B cell (primary cell): Measurements from ENCODE around the gene HDHD3. TPM values are rescaled to one million over a fixed set of nuclear protein-coding genes. Genes with fewer than 3 reads are reported as not detected.
"Not testable (repeated sequence)": the region's sequence is repeated elsewhere in the genome, so short reads cannot be mapped to it uniquely, and the experiment has no call there.

Experiments used
- ATAC-seq: fragments of 200-7000 bp; cut with Tn5 transposase; one replicate; pipeline ENCODE4 v1.10.0; 2021; ENCODE audit warnings: low read depth, mild to moderate bottlenecking, moderate number of reproducible peaks, moderate library complexity
- CTCF ChIA-PET: fragments of 350-600 bp; sonication (Branson Sonifier 250); formaldehyde crosslinking; loops from one replicate; lab custom pipeline; 2021; ENCODE audit warnings: antibody characterized with exemption, inconsistent platforms; lab: Charles Lee
- POLR2A ChIA-PET: fragments of 350-600 bp; sonication (Branson Sonifier 250); formaldehyde crosslinking; loops from one replicate; lab custom pipeline; 2021; ENCODE audit warnings: antibody characterized with exemption; lab: Charles Lee
- DNase-seq: peaks from one replicate; pipeline ENCODE4 v3.0.0; 2013
- H2AFZ ChIP-seq: 2 replicates; pipeline ENCODE4 v1.6.1; 2012; ENCODE audit warnings: mild to moderate bottlenecking, low read depth, low read length; ENCODE audit not compliant: insufficient read depth, poor library complexity, severe bottlenecking
- H3K27ac ChIP-seq, 2 donors: 1 replicate in 1 of 2; 2 replicates in 1 of 2; pipeline ENCODE4 v1.5.1; 2012 to 2013; ENCODE audit warnings: low read length in 2 of 2, mild to moderate bottlenecking in 2 of 2, moderate library complexity in 1 of 2
- H3K27me3 ChIP-seq, 4 experiments: fragments of 200-600 bp in 1 of 4; sonication (generic) in 1 of 4; replicated peaks in 1 of 4; 1 replicate in 2 of 4; 2 replicates in 2 of 4; pipeline versions ENCODE4 v1.6.1 to v1.7.0; 2013 to 2016; ENCODE audit warnings: low read length in 3 of 4, mild to moderate bottlenecking in 2 of 4, mixed read lengths in 1 of 4, moderate library complexity in 1 of 4; ENCODE audit not compliant: insufficient read depth in 4 of 4, control insufficient read depth in 3 of 4; ENCODE audit errors: control extremely low read depth in 1 of 4
- H3K36me3 ChIP-seq, 2 experiments: replicated peaks in 1 of 2; 1 replicate in 1 of 2; 2 replicates in 1 of 2; pipeline versions ENCODE4 v1.6.1 to v1.7.1; 2013; ENCODE audit warnings: low read length in 1 of 2; ENCODE audit not compliant: insufficient read depth in 2 of 2, control insufficient read depth in 1 of 2; ENCODE audit errors: control extremely low read depth in 1 of 2, extremely low read depth in 1 of 2
- H3K4me1 ChIP-seq, 2 donors: fragments of 200-600 bp in 1 of 2; sonication (generic) in 1 of 2; 1 replicate in 1 of 2; 2 replicates in 1 of 2; pipeline versions ENCODE4 v1.5.1 to v1.6.1; 2013 to 2017; ENCODE audit warnings: low read length in 2 of 2; ENCODE audit not compliant: control insufficient read depth in 2 of 2, insufficient read depth in 2 of 2
- H3K4me2 ChIP-seq: replicated peaks from 2 replicates; pipeline ENCODE3; 2012; ENCODE audit warnings: mild to moderate bottlenecking, low read depth, low read length; ENCODE audit not compliant: poor library complexity, severe bottlenecking
- H3K4me3 ChIP-seq, 5 experiments: fragments of 200-600 bp in 1 of 5; sonication (generic) in 1 of 5; 1 replicate in 3 of 5; 2 replicates in 2 of 5; pipeline versions ENCODE4 v1.5.1 to v1.7.0; 2011 to 2016; ENCODE audit warnings: low read length in 4 of 5, mild to moderate bottlenecking in 4 of 5, low read depth in 2 of 5, control low read depth in 1 of 5, moderate library complexity in 1 of 5; ENCODE audit not compliant: insufficient read depth in 1 of 5; ENCODE audit errors: control extremely low read depth in 1 of 5, extremely low read depth in 1 of 5
- H3K79me2 ChIP-seq: fragments of 200-600 bp; sonication (generic); one replicate; pipeline ENCODE4 v1.6.0; 2016; ENCODE audit warnings: low read length; ENCODE audit not compliant: control insufficient read depth, insufficient read depth
- H3K9ac ChIP-seq: fragments of 200-600 bp; sonication (generic); 2 replicates; pipeline ENCODE4 v1.6.1; 2017; ENCODE audit warnings: mild to moderate bottlenecking, low read length, moderate library complexity
- H3K9me3 ChIP-seq, 3 donors: one replicate each; pipeline versions ENCODE4 v1.6.1 to v1.7.1; 2013; ENCODE audit warnings: low read length in 2 of 3; ENCODE audit not compliant: control insufficient read depth in 2 of 3, insufficient read depth in 1 of 3; ENCODE audit errors: control extremely low read depth in 1 of 3
- H4K20me1 ChIP-seq: 2 replicates; pipeline ENCODE4 v1.6.0; 2012; ENCODE audit warnings: mild to moderate bottlenecking, low read length; ENCODE audit not compliant: insufficient read depth, control insufficient read depth, poor library complexity, severe bottlenecking
- H3K27ac Mint-ChIP-seq: one replicate; pipeline ENCODE4 v1.8.0; 2021; ENCODE audit warnings: mixed read lengths
- H3K27me3 Mint-ChIP-seq: one replicate; pipeline ENCODE4 v1.8.0; 2021; ENCODE audit warnings: mixed read lengths
- H3K4me1 Mint-ChIP-seq: one replicate; pipeline ENCODE4 v1.8.0; 2021; ENCODE audit warnings: mixed read lengths
- H3K4me3 Mint-ChIP-seq: one replicate; pipeline ENCODE4 v1.8.0; 2021; ENCODE audit warnings: mixed read lengths
- H3K9me3 Mint-ChIP-seq: one replicate; pipeline ENCODE4 v1.8.0; 2022; ENCODE audit warnings: mixed read lengths; ENCODE audit not compliant: insufficient read depth
- CTCF ChIP-seq: fragments of 200-600 bp; IDR thresholded peaks from one replicate; pipeline ENCODE4 v1.8.0; 2022; ENCODE audit warnings: antibody characterized with exemption, mild to moderate bottlenecking
- EZH2 ChIP-seq: IDR thresholded peaks from 2 replicates; pipeline ENCODE4 v1.6.1; 2012; ENCODE audit warnings: borderline replicate concordance, low read depth, mild to moderate bottlenecking, moderate library complexity, low read length; ENCODE audit not compliant: insufficient read depth, poor library complexity, severe bottlenecking
- WGBS: methylation state at CpG from one replicate; pipeline ENCODE4 v1.1.5; 2013; ENCODE audit warnings: missing lambda C conversion rate; ENCODE audit not compliant: insufficient coverage; 5-methylcytosine and 5-hydroxymethylcytosine counted together
- intact Hi-C: fragments of 100-400 bp; cut with micrococcal nuclease; formaldehyde crosslinking; loops from one replicate; pipeline ENCODE4 v1.10.0; 2022
- polyA plus RNA-seq: library from polyadenylated mRNA; depleted of rRNA; stranded (reverse); fragments of >200 nt; gene quantifications from 2 replicates; pipeline ENCODE4 v1.2.3, GENCODE V29; 2012
- total RNA-seq, 2 donors: library from RNA; stranded (reverse); fragments of 120-200 nt in 1 of 2; gene quantifications; 1 replicate in 1 of 2; 2 replicates in 1 of 2; pipeline versions ENCODE4 v1.2.3 to v1.2.4, GENCODE V29; 2013 to 2022

HDHD3 gene
- total and polyA plus RNA-seq, 2 donors (not counting 1 experiment from before 2014, with no cell fraction given) = 26.2 to 36.3 TPM

GRCh38 chr9:113368348-113368981, 8.3 kb downstream of the HDHD3 start:
- no peaks in the 10 kb centered on the region for H3K27me3 ChIP-seq
- H3K4me3 ChIP-seq = no peak overlapping the region
- H3K4me1 ChIP-seq = no peaks in the 10 kb centered on the region
- H3K4me3 Mint-ChIP-seq = no peak overlapping the region
- no peak overlapping the region for H3K4me2 ChIP-seq
- TF ChIP-seq CTCF = no peak
- no peak for TF ChIP-seq EZH2
- peaks cover 0 to 7% of the 10 kb centered on the region in 2 experiments for H3K36me3 ChIP-seq
- ChIA-PET POLR2A (no interaction called here), CTCF (no interaction called here)
- no peaks in the 10 kb centered on the region for H3K79me2 ChIP-seq
- H4K20me1 ChIP-seq = no peaks in the 10 kb centered on the region
- WGBS = 100% methylated on average over 3 of the region's 5 CpGs
- H3K9me3 ChIP-seq = no peaks in the 10 kb centered on the region
- intact Hi-C loops = no loop called here
- no peak overlapping the region for H2AFZ ChIP-seq
- H3K9ac ChIP-seq = no peak overlapping the region
- no peaks in the 10 kb centered on the region for H3K9me3 Mint-ChIP-seq
- H3K27ac ChIP-seq = no peak overlapping the region
- no peaks in the 10 kb centered on the region for H3K4me1 Mint-ChIP-seq
- H3K27me3 Mint-ChIP-seq = no peaks in the 10 kb centered on the region
- H3K27ac Mint-ChIP-seq = no peak overlapping the region
- no peak for ATAC-seq
- DNase-seq = no peak

- DNase-seq, H3K9ac ChIP-seq, H3K27ac Mint-ChIP-seq, H3K36me3 ChIP-seq, H3K27me3 Mint-ChIP-seq, H3K4me1 ChIP-seq, H3K9me3 Mint-ChIP-seq, H4K20me1 ChIP-seq, H2AFZ ChIP-seq, H3K4me3 ChIP-seq, H3K4me3 Mint-ChIP-seq, H3K4me2 ChIP-seq, POLR2A ChIA-PET, intact Hi-C loops, H3K9me3 ChIP-seq, H3K4me1 Mint-ChIP-seq, H3K27me3 ChIP-seq, H3K27ac ChIP-seq, ATAC-seq, H3K79me2 ChIP-seq: not testable (repeated sequence)
- CTCF ChIA-PET = interaction anchor here (1.2 kb wide), 1 partner anchor 25 kb away, joined by 3 read pairs; the partner anchor contains the start of gene WDR31
- WGBS = 91% methylated on average over 1 of the region's 3 CpGs
These were observed 11.1 kb downstream of the HDHD3 start for GRCh38 chr9:113365652-113366051.
